K562 (cell line): ENCODE results near the gene LAMC1. TPM values are rescaled to one million over a fixed set of nuclear protein-coding genes. Genes with fewer than 3 reads are reported as not detected.

Source experiments
- ATAC-seq: fragments of 200-7000 bp; cut with Tn5 transposase; 3 replicates; pipeline ENCODE4 v1.9.1; 2020; ENCODE audit warnings: moderate library complexity
- BruUV-seq: library from RNA; stranded (reverse); fragments of 400-500 nt; replicated peaks from 2 replicates; lab custom pipeline; 2021; lab: Mats Ljungman, UMichigan
- CTCF ChIA-PET: fragments of 300-600 bp; formaldehyde crosslinking; extraction: SDS; loops from one replicate; lab custom pipeline; 2021; ENCODE audit warnings: low intra/inter-chr PET ratio; lab: Yijun Ruan, JAX
- POLR2A ChIA-PET: fragments of 300-600, 350-650 bp; sonication (Branson Sonifier 250); formaldehyde crosslinking; extraction: SDS; loops from one replicate; lab custom pipeline; 2021; ENCODE audit warnings: antibody characterized with exemption, inconsistent platforms; lab: Yijun Ruan, JAX
- DNase-seq, 4 experiments: peaks; one replicate each; pipeline versions ENCODE4 v3.0.0 to v3.0.0-alpha.2; 2011 to 2018; ENCODE audit warnings: low spot score in 3 of 4, mixed read lengths in 3 of 4; ENCODE audit errors: extremely low read depth in 1 of 4
- FAIRE-seq: peaks from 2 replicates; lab custom pipeline; 2011; peaks lifted over from hg19 to GRCh38; lab: Jason Lieb, UNC
- H2AFZ ChIP-seq: 2 replicates; pipeline ENCODE4 v1.6.0; 2011; ENCODE audit warnings: low read depth, low read length, control low read depth, inconsistent platforms
- H3K27ac ChIP-seq: fragments of 200-600 bp; 3 replicates; pipeline ENCODE4 v1.8.0; 2011; ENCODE audit warnings: low read depth, mild to moderate bottlenecking, control low read depth, inconsistent platforms, low read length, moderate library complexity, mixed read lengths; ENCODE audit errors: extremely low read depth
- H3K27me3 ChIP-seq, 2 experiments: fragments of 300-600 bp in 1 of 2; 2 replicates in 1 of 2; 3 replicates in 1 of 2; pipeline versions ENCODE4 v1.6.0 to v1.8.0; 2011; ENCODE audit warnings: inconsistent platforms in 2 of 2, low read length in 2 of 2, mild to moderate bottlenecking in 1 of 2, mixed read lengths in 1 of 2, moderate library complexity in 1 of 2; ENCODE audit not compliant: control insufficient read depth in 2 of 2, insufficient read depth in 2 of 2
- H3K36me3 ChIP-seq: fragments of 300-600 bp; 3 replicates; pipeline ENCODE4 v1.8.0; 2011; ENCODE audit warnings: mild to moderate bottlenecking, low read length, inconsistent platforms; ENCODE audit not compliant: control insufficient read depth, insufficient read depth
- H3K4me1 ChIP-seq, 2 experiments: fragments of 200-600 bp in 1 of 2; replicated peaks in 1 of 2; 2 replicates in 1 of 2; 3 replicates in 1 of 2; pipeline versions ENCODE4 v1.5.1 to v1.8.0; 2011; ENCODE audit warnings: inconsistent platforms in 2 of 2, low read length in 2 of 2, mild to moderate bottlenecking in 1 of 2, mixed read lengths in 1 of 2, moderate library complexity in 1 of 2; ENCODE audit not compliant: control insufficient read depth in 2 of 2, insufficient read depth in 2 of 2
- H3K4me2 ChIP-seq: 2 replicates; pipeline ENCODE4 v1.6.1; 2011; ENCODE audit warnings: low read length, control low read depth, inconsistent platforms, mixed read lengths; ENCODE audit not compliant: insufficient read depth
- H3K4me3 ChIP-seq: fragments of 200-600 bp; sonication (generic), shearing (Covaris generic); 2 replicates; pipeline ENCODE4 v1.5.1; 2016; ENCODE audit warnings: control low read depth, inconsistent platforms
- H3K79me2 ChIP-seq: fragments of 200-600 bp; 3 replicates; pipeline ENCODE4 v1.8.0; 2011; ENCODE audit warnings: low read length, inconsistent platforms; ENCODE audit not compliant: control insufficient read depth, insufficient read depth
- H3K9ac ChIP-seq, 2 experiments: 2 replicates each; pipeline versions ENCODE4 v1.6.0 to v1.6.1; 2011; ENCODE audit warnings: low read depth in 2 of 2, low read length in 2 of 2, control low read depth in 1 of 2, inconsistent platforms in 1 of 2, mild to moderate bottlenecking in 1 of 2, mixed read lengths in 1 of 2; ENCODE audit not compliant: insufficient read depth in 1 of 2
- H3K9me1 ChIP-seq: one replicate; pipeline ENCODE4 v1.6.0; 2011; ENCODE audit warnings: inconsistent platforms, mild to moderate bottlenecking, low read length, moderate library complexity; ENCODE audit not compliant: control insufficient read depth, insufficient read depth
- H3K9me3 ChIP-seq: replicated peaks from 2 replicates; pipeline ENCODE4 v1.5.1; 2011; ENCODE audit warnings: low read depth, low read length, inconsistent platforms; ENCODE audit not compliant: control insufficient read depth, insufficient read depth
- H4K20me1 ChIP-seq: replicated peaks from 2 replicates; pipeline ENCODE4 v1.6.1; 2011; ENCODE audit warnings: low read length, inconsistent platforms, mixed read lengths; ENCODE audit not compliant: control insufficient read depth, insufficient read depth
- ARHGAP35 ChIP-seq: fragments of 450-650 bp; IDR thresholded peaks from 2 replicates; pipeline ENCODE4 v1.6.1; 2018; ENCODE audit not compliant: partially characterized antibody
- ATF1 ChIP-seq, 2 experiments: fragments of 450-650 bp in 1 of 2; IDR thresholded peaks; 2 replicates each; pipeline ENCODE4 v1.6.1; 2016; ENCODE audit warnings: missing compliant biosample characterization in 1 of 2, missing genetic modification characterization in 1 of 2
- DNMT1 ChIP-seq: fragments of 450-650 bp; IDR thresholded peaks from 2 replicates; pipeline ENCODE4 v1.6.1; 2016; ENCODE audit warnings: antibody characterized with exemption, mild to moderate bottlenecking
- FOS ChIP-seq: IDR thresholded peaks from 3 replicates; pipeline ENCODE4 v1.6.1; 2011; ENCODE audit not compliant: insufficient read length; ENCODE audit errors: extremely low read depth
- HMG20B ChIP-seq: fragments of 250-450 bp; sonication (Bioruptor Pico); IDR thresholded peaks from 2 replicates; pipeline ENCODE4 v1.5.0; 2021; ENCODE audit warnings: mild to moderate bottlenecking
- RCOR1 ChIP-seq, 2 experiments: IDR thresholded peaks; 2 replicates each; pipeline ENCODE4 v1.6.1; 2012; ENCODE audit warnings: low read depth in 2 of 2, low read length in 2 of 2, borderline replicate concordance in 1 of 2, improper control_type of control experiment in 1 of 2
- SLC30A9 ChIP-seq: fragments of 250-450 bp; sonication (Bioruptor Pico); IDR thresholded peaks from 2 replicates; pipeline ENCODE4 v1.8.0; 2022; ENCODE audit warnings: mild to moderate bottlenecking, moderate library complexity
- TCF7 ChIP-seq: sonication (generic); IDR thresholded peaks from 2 replicates; pipeline ENCODE4 v1.6.1; 2016; ENCODE audit warnings: antibody characterized with exemption, borderline replicate concordance
- ZNF354B ChIP-seq: fragments of 250-450 bp; sonication (Bioruptor Pico); IDR thresholded peaks from 2 replicates; pipeline ENCODE4 v1.4.0; 2020
- ZNF507 ChIP-seq: conservative IDR thresholded peaks from 2 replicates; pipeline ENCODE4 v1.6.1; 2017; ENCODE audit warnings: missing genetic modification characterization, missing compliant biosample characterization
- WGBS: fragments of 100-300 bp; shearing (Covaris generic); methylation state at CpG from one replicate; pipeline ENCODE4 v1.1.6; 2016; ENCODE audit warnings: low coverage, mixed read lengths; ENCODE audit not compliant: insufficient coverage; ENCODE audit errors: missing lambda C conversion rate; 5-methylcytosine and 5-hydroxymethylcytosine counted together
- in situ Hi-C: fragments of 300-500 bp; cut with MboI; formaldehyde crosslinking; loops from 4 replicates; pipeline ENCODE4 v1.15.0; 2018; ENCODE audit warnings: inconsistent platforms, mixed read lengths
- intact Hi-C: fragments of 100-400 bp; cut with micrococcal nuclease; formaldehyde crosslinking; loops from 2 replicates; pipeline ENCODE4 v1.14.2; 2022
- polyA plus RNA-seq, 8 experiments: library from polyadenylated mRNA; depleted of rRNA in 4 of 8; stranded (reverse) in 5 of 8; unstranded in 3 of 8; fragments of >200 nt; fragmentation: Nextera tagmentation in 2 of 8; fragmentation: Illumina TruSeq in 1 of 8; extraction: Ambion mirVana in 2 of 8; extraction: Trizol in 1 of 8; gene quantifications; 2 replicates each; pipeline versions ENCODE4 v1.2.1 to v1.2.3, GENCODE V29; 2011 to 2014; ENCODE audit warnings: inconsistent platforms in 1 of 8, missing spikeins in 1 of 8
- total RNA-seq, 7 experiments: library from RNA; depleted of rRNA in 6 of 7; stranded (reverse); fragments of >200 nt in 6 of 7; fragmentation: Illumina TruSeq in 2 of 7; extraction: Trizol in 2 of 7; gene quantifications; 2 replicates each; pipeline versions ENCODE4 v1.2.1 to v1.2.3, GENCODE V29; 2011 to 2021; ENCODE audit warnings: low replicate concordance in 1 of 7
- TF ChIP-seq, protein P1 (sequence below): fragments of 250-450 bp; sonication (Bioruptor Pico); IDR thresholded peaks from 2 replicates; pipeline ENCODE4 v1.5.0; 2021
- TF ChIP-seq, protein P2 (sequence below): fragments of 450-650 bp; IDR thresholded peaks from 2 replicates; pipeline ENCODE4 v1.6.1; 2018; ENCODE audit not compliant: partially characterized antibody
- TF ChIP-seq, protein P3 (sequence below), 2 experiments: fragments of 150-350 bp in 1 of 2; IDR thresholded peaks; 2 replicates each; pipeline ENCODE4 v1.6.1; 2012 to 2016; ENCODE audit warnings: low read depth in 2 of 2, low read length in 2 of 2, mild to moderate bottlenecking in 1 of 2, moderate library complexity in 1 of 2

The LAMC1 gene
- total and polyA plus RNA-seq, 9 of the 15 experiments (the other 6 are each of a cell fraction or from before 2014, with no cell fraction given), result 0.07 to 0.71 (median 0.13) TPM; not detected in 2

DNA sequence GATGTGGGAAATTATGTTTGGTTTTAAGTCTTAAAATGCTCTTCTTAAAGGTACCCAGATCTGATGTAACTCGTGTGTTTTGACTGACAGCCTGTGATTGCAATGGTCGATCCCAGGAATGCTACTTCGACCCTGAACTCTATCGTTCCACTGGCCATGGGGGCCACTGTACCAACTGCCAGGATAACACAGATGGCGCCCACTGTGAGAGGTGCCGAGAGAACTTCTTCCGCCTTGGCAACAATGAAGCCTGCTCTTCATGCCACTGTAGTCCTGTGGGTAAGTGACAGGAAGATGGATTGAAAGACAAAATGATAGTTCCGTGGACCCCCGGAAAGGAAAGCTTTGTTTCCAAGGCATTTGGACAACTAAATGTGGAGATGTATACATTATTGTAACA is 91.2 kb downstream of the LAMC1 start (continued):
- TF ChIP-seq, protein P1, sequence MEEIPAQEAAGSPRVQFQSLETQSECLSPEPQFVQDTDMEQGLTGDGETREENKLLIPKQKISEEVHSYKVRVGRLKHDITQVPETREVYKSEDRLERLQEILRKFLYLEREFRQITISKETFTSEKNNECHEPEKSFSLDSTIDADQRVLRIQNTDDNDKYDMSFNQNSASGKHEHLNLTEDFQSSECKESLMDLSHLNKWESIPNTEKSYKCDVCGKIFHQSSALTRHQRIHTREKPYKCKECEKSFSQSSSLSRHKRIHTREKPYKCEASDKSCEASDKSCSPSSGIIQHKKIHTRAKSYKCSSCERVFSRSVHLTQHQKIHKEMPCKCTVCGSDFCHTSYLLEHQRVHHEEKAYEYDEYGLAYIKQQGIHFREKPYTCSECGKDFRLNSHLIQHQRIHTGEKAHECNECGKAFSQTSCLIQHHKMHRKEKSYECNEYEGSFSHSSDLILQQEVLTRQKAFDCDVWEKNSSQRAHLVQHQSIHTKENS (CRISPR knock-in tag), result no peak
- TF ChIP-seq RCOR1 (IDR thresholded peaks at IDR 0.05; ENCODE audit: borderline replicate concordance in 1 of 2, low read depth in 2 of 2, low read length in 2 of 2) (no peak), FOS (no peak)

DNA sequence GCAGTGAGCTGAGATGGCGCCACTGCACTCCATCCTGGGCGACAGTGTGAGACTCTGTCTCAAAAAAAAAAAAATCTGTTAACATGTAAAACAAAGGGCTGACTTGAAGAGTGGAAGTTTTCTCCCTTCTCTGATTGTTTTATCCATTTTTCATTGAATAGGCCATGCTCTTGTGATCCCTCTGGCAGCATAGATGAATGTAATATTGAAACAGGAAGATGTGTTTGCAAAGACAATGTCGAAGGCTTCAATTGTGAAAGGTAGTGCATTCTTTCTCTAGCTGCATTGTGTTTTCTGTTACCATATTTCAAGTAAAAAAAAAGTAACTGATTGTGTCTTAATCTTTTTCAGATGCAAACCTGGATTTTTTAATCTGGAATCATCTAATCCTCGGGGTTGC is 93.2 kb downstream of the LAMC1 start:
- POLR2A ChIA-PET, result no interaction called here
- Histone ChIP-seq H3K9me1 (no peaks in the 10 kb centered on the region), H3K9ac (no peak overlapping the region), H3K79me2 (no peaks in the 10 kb centered on the region), H3K27ac (no peak overlapping the region), H3K4me1 (no peaks in the 10 kb centered on the region), H3K4me3 (no peak overlapping the region), H2AFZ (no peak overlapping the region), H4K20me1 (no peaks in the 10 kb centered on the region), H3K9me3 (no peaks in the 10 kb centered on the region), H3K4me2 (no peak overlapping the region), H3K27me3 (peaks cover 5 to 7% of the 10 kb centered on the region in 2 experiments; a peak in 4 of 5 replicates), H3K36me3 (no peaks in the 10 kb centered on the region)
- no peak for DNase-seq
- no peak for ATAC-seq
- CTCF ChIA-PET, result no interaction called here
- 0% methylated on average over 4 of the region's 4 CpGs for WGBS
- in situ Hi-C loops, result no loop called here
- no peak for FAIRE-seq
- no TSS peak for BruUV-seq
- intact Hi-C loops, result no loop called here
- no peak for TF ChIP-seq ZNF507 (tag)
- no peak for TF ChIP-seq ZNF354B (CRISPR knock-in tag)
- TF ChIP-seq, protein P2, sequence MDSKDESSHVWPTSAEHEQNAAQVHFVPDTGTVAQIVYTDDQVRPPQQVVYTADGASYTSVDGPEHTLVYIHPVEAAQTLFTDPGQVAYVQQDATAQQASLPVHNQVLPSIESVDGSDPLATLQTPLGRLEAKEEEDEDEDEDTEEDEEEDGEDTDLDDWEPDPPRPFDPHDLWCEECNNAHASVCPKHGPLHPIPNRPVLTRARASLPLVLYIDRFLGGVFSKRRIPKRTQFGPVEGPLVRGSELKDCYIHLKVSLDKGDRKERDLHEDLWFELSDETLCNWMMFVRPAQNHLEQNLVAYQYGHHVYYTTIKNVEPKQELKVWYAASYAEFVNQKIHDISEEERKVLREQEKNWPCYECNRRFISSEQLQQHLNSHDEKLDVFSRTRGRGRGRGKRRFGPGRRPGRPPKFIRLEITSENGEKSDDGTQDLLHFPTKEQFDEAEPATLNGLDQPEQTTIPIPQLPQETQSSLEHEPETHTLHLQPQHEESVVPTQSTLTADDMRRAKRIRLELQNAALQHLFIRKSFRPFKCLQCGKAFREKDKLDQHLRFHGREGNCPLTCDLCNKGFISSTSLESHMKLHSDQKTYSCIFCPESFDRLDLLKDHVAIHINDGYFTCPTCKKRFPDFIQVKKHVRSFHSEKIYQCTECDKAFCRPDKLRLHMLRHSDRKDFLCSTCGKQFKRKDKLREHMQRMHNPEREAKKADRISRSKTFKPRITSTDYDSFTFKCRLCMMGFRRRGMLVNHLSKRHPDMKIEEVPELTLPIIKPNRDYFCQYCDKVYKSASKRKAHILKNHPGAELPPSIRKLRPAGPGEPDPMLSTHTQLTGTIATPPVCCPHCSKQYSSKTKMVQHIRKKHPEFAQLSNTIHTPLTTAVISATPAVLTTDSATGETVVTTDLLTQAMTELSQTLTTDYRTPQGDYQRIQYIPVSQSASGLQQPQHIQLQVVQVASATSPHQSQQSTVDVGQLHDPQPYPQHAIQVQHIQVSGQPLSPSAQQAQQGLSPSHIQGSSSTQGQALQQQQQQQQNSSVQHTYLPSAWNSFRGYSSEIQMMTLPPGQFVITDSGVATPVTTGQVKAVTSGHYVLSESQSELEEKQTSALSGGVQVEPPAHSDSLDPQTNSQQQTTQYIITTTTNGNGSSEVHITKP, result no peak
- no peak for TF ChIP-seq ATF1 (CRISPR knock-in tag; IDR thresholded peaks at IDR 0.05)
- TF ChIP-seq ATF1 (tag; IDR thresholded peaks at IDR 0.05), result no peak
- TF ChIP-seq SLC30A9 (CRISPR knock-in tag), result no peak
- TF ChIP-seq, protein P3, sequence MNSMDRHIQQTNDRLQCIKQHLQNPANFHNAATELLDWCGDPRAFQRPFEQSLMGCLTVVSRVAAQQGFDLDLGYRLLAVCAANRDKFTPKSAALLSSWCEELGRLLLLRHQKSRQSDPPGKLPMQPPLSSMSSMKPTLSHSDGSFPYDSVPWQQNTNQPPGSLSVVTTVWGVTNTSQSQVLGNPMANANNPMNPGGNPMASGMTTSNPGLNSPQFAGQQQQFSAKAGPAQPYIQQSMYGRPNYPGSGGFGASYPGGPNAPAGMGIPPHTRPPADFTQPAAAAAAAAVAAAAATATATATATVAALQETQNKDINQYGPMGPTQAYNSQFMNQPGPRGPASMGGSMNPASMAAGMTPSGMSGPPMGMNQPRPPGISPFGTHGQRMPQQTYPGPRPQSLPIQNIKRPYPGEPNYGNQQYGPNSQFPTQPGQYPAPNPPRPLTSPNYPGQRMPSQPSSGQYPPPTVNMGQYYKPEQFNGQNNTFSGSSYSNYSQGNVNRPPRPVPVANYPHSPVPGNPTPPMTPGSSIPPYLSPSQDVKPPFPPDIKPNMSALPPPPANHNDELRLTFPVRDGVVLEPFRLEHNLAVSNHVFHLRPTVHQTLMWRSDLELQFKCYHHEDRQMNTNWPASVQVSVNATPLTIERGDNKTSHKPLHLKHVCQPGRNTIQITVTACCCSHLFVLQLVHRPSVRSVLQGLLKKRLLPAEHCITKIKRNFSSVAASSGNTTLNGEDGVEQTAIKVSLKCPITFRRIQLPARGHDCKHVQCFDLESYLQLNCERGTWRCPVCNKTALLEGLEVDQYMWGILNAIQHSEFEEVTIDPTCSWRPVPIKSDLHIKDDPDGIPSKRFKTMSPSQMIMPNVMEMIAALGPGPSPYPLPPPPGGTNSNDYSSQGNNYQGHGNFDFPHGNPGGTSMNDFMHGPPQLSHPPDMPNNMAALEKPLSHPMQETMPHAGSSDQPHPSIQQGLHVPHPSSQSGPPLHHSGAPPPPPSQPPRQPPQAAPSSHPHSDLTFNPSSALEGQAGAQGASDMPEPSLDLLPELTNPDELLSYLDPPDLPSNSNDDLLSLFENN (IDR thresholded peaks at IDR 0.05; ENCODE audit: low read depth in 2 of 2, low read length in 2 of 2), result no peak
- no peak for TF ChIP-seq TCF7
- TF ChIP-seq ARHGAP35, result no peak
- TF ChIP-seq DNMT1, result no peak
- TF ChIP-seq HMG20B (CRISPR knock-in tag), result no peak
